Effector memory CD8-positive, alpha-beta T cell (primary cell): ENCODE measurements around the gene ABCB6.
"Not testable (repeated sequence)": the region's sequence is repeated elsewhere in the genome, so short reads cannot be mapped to it uniquely, and the experiment has no call there.

Source experiments
- ATAC-seq: fragments of 150-1000 bp; cut with Tn5 transposase; replicated peaks from 2 replicates; pipeline ENCODE4 v1.10.0; 2021; ENCODE audit warnings: mild to moderate bottlenecking, moderate library complexity
- DNase-seq, 3 experiments: peaks; one replicate each; pipeline ENCODE4 v3.0.0; 2021
- H3K27ac Mint-ChIP-seq, 2 donors: one replicate each; pipeline ENCODE4 v1.8.0; 2022; ENCODE audit warnings: mild to moderate bottlenecking in 2 of 2, mixed read lengths in 2 of 2, moderate library complexity in 2 of 2
- H3K27me3 Mint-ChIP-seq, 2 donors: one replicate each; pipeline ENCODE4 v1.8.0; 2022; ENCODE audit warnings: mixed read lengths in 2 of 2
- H3K36me3 Mint-ChIP-seq: one replicate; pipeline ENCODE4 v1.8.0; 2022; ENCODE audit warnings: mild to moderate bottlenecking, moderate library complexity, mixed read lengths; ENCODE audit not compliant: insufficient read depth
- H3K4me1 Mint-ChIP-seq, 2 donors: one replicate each; pipeline ENCODE4 v1.8.0; 2022; ENCODE audit warnings: low read depth in 2 of 2, mixed read lengths in 2 of 2
- H3K4me3 Mint-ChIP-seq, 2 donors: one replicate each; pipeline ENCODE4 v1.8.0; 2022; ENCODE audit warnings: mild to moderate bottlenecking in 2 of 2, mixed read lengths in 2 of 2, moderate library complexity in 2 of 2
- H3K9me3 Mint-ChIP-seq, 2 donors: one replicate each; pipeline ENCODE4 v1.8.0; 2022; ENCODE audit warnings: mixed read lengths in 2 of 2

Gene ABCB6

DNA sequence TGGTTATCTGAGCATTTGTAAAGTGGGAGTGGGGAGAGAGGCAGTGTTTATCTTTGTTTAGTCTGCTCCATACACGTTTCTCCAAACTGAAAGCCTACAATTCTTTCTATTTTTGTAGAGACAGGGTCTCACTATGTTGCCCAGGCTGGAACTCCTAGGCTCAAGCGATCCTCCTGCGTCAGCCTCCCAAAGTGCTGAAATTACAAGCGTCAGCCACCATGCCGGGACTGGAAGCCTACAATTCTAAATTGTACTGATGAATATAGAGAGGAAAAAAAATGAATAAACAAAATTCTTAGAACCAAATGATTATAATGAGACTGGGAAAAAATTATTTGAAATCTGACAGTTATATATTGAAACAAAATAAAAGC lies 13.6 kb downstream of the ABCB6 start:
- peak overlapping the region; percentile 27 to 78 for H3K4me3 Mint-ChIP-seq
- no peak for ATAC-seq
- no peaks in the 10 kb centered on the region for H3K9me3 Mint-ChIP-seq
- DNase-seq, result no peak
- no peaks in the 10 kb centered on the region for H3K27me3 Mint-ChIP-seq
- peak overlapping the region; percentile 62 to 90 for H3K27ac Mint-ChIP-seq
- H3K4me1 Mint-ChIP-seq, result peaks cover 16 to 19% of the 10 kb centered on the region in 2 donors
- peaks cover 22% of the 10 kb centered on the region for H3K36me3 Mint-ChIP-seq

DNA sequence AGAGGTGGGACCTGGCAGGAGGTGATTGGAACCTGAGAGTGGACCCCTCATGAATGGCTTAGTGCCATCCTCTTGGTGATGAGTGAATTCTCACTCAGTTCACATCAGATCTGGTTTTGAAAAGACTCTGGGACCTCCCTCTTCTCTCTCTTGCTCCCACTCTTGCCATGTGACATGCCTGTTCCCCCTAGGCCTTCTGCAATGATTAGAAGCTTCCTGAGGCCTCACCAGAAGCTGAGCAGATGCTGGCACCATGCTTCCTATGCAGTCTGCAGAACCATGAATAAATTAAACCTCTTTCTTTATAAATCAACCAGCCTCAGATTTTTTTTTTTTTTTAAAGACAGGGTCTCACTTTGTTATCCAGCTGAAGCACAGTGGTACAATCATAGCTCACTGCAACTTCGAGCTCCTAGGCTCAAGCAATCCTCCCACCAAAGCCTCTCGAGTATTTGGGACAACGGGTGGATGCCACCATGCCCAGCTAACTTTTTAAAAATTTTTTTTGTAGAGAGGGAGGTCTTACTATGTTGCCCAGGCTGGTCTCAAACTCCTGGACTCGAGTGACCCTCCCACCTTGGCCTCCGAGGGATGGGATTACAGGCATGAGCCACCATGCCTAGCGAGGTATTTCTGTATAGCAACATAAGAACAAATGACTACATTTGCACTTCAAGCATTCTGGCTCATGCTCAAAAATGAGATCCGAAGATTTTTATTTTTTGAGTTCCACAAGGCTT lies 14.2 kb downstream of the ABCB6 start:
- Mint-ChIP-seq H3K4me1 (peaks cover 16 to 19% of the 10 kb centered on the region in 2 donors), H3K4me3 (no peak overlapping the region), H3K9me3 (no peaks in the 10 kb centered on the region), H3K27me3 (peaks cover under 1 to 3% of the 10 kb centered on the region in 2 donors), H3K27ac (peak overlapping the region in 1 of 2 donors; percentile 62), H3K36me3 (peaks cover 22% of the 10 kb centered on the region)
- ATAC-seq, result no peak
- no peak for DNase-seq

DNA sequence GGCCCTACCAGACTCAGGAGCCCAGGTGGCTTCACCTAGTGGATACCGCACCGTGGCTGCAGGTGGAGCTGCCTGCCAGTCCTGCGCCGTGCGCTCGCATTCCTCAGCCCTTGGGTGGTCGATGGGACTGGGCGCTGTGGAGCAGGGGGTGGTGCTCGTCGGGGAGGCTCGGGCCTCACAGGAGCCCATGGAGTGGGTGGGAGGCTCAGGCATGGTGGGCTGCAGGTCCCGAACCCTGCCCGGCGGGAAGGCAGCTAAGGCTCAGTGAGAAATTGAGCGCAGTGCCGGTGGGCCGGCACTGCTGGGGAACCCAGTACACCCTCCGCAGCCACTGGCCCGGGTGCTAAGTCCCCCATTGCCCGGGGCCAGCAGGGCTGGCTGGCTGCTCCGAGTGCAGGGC lies 17.4 kb downstream of the ABCB6 start:
- ATAC-seq, DNase-seq, H3K36me3 Mint-ChIP-seq, H3K9me3 Mint-ChIP-seq, H3K4me3 Mint-ChIP-seq, H3K27ac Mint-ChIP-seq: not testable (repeated sequence)
- Mint-ChIP-seq H3K4me1 (peaks cover 13 to 19% of the 10 kb centered on the region in 2 donors), H3K27me3 (peaks cover 11 to 13% of the 10 kb centered on the region in 2 donors)

DNA sequence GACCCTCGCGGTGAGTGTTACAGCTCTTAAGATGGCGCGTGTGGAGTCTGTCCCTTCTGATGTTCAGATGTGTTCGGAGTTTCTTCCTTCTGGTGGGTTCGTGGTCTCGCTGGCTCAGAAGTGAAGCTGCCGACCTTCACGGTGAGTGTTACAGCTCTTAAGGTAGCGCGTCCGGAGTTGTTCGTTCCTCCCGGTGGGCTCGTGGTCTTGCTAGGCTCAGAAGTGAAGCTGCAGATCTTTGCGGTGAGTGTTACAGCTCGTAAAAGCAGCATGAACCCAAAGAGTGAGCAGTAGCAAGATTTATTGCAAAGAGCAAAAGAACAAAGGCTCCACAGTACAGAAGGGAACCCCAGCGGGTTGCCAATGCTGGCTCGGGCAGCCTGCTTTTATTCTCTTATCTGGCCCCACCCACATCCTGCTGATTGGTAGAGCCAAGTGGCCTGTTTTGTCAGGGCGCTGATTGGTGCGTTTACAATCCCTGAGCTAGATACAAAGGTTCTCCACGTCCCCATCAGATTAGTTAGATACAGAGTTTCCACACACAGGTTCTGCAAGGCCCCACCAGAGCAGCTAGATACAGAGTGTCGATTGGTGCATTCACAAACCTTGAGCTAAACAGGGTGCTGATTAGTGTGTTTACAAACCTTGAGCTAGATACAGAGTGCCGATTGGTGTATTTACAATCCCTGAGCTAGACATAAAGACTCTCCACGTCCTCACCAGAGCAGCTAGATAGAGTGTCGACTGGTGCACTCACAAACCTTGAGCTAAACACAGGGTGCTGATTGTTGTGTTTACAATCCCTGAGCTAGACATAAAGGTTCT lies 18.0 kb downstream of the ABCB6 start:
- peak in 2 of 3 experiments; percentile 23 to 29 for DNase-seq
- Mint-ChIP-seq H3K27ac (peak overlapping the region; percentile 81 to 90), H3K27me3 (peaks cover 11 to 13% of the 10 kb centered on the region in 2 donors), H3K4me1 (peaks cover 11 to 15% of the 10 kb centered on the region in 2 donors), H3K4me3 (peak overlapping the region; percentile 80 to 82)
- not testable (repeated sequence) for ATAC-seq, H3K36me3 Mint-ChIP-seq, H3K9me3 Mint-ChIP-seq

DNA sequence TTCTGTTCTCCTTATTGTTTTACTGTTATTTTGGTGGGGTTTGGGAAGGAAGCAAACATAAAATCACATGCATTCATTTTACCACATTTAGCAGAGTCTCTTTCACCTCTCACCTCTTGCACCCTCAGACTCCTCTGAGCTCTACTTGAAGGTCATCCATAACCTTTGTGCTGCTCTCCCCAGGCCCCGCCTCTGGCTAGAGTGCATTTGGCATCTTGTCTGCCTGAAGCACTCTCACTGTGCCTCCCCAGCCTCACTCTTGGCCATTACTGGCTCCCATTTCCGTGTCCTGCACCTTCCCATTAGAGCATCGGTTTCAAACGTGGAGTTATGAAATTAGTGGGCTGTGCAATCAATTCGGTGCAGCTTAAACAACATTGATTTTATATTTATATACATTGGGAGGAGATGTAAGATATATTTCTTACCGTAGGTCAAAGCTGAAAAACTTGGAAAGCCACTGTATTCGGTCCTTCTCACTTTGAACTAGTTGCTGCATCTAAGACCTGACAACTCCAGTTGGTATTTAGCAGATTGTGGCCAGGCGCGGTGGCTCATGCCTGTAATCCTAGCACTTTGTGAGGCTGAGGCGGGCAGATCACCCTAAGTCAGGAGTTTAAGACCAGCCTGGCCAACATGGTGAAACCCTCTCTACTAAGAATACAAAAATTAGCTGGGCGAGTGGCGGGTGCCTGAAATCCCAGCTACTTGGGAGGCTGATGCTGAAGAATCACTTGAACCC lies 19.1 kb downstream of the ABCB6 start:
- H3K4me1 Mint-ChIP-seq, result peaks cover 11 to 15% of the 10 kb centered on the region in 2 donors
- no peak for ATAC-seq
- peaks cover 11 to 13% of the 10 kb centered on the region in 2 donors for H3K27me3 Mint-ChIP-seq
- peaks cover 6% of the 10 kb centered on the region for H3K36me3 Mint-ChIP-seq
- peak overlapping the region in 1 of 2 donors; percentile 90 for H3K27ac Mint-ChIP-seq
- H3K9me3 Mint-ChIP-seq, result no peaks in the 10 kb centered on the region
- H3K4me3 Mint-ChIP-seq, result peak overlapping the region; percentile 80 to 82
- DNase-seq, result no peak

DNA sequence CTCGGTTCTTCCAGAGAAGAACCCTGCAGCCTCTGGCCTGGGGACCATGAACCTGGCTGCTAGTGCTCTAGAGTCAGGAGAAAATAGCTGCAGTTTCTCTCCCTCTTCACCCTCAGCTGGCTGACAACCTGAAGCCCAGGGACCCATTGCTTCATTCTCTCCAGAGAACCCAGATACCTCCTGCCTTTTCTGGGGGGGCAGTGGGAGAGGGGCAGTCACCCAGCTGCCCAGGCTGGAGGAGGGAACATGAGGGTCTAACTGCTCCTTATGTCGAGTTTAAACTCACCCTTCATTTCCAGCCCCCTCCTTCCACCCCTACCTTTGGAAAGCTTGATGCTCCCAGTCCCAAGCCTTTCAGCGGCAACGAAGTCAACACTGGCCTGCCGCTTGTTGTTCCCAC lies 19.8 kb downstream of the ABCB6 start:
- DNase-seq (no peak), ATAC-seq (no peak)
- H3K4me1 Mint-ChIP-seq, result peaks cover 11 to 15% of the 10 kb centered on the region in 2 donors
- peaks cover 11 to 13% of the 10 kb centered on the region in 2 donors for H3K27me3 Mint-ChIP-seq
- no peaks in the 10 kb centered on the region for H3K9me3 Mint-ChIP-seq
- H3K4me3 Mint-ChIP-seq, result peak overlapping the region in 1 of 2 donors; percentile 66
- H3K36me3 Mint-ChIP-seq, result peaks cover 6% of the 10 kb centered on the region
- H3K27ac Mint-ChIP-seq, result no peak overlapping the region

DNA sequence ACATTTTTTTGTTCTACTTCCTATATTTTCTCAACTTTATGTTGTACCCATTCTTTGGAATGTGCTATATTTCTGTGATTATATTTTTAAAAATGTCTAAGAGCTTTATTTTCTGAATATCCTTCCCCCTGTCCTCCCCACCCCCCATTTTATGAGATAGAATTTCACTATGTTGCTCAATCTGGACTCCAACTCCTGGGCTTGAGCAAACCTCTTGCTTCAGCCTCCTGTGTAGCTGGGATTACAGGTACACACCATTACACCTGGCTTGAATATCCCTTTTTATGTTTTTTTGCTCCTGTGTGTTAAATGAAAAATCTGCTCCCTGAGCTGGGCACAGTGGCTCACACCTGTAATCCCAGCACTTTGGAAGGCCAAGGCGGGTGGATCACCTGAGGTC lies 21.4 kb downstream of the ABCB6 start:
- Mint-ChIP-seq H3K4me1 (peaks cover 11 to 15% of the 10 kb centered on the region in 2 donors), H3K27me3 (peaks cover 11 to 13% of the 10 kb centered on the region in 2 donors), H3K36me3 (peaks cover 6% of the 10 kb centered on the region), H3K4me3 (no peak overlapping the region), H3K27ac (no peak overlapping the region), H3K9me3 (no peaks in the 10 kb centered on the region)
- DNase-seq (no peak), ATAC-seq (no peak)

DNA sequence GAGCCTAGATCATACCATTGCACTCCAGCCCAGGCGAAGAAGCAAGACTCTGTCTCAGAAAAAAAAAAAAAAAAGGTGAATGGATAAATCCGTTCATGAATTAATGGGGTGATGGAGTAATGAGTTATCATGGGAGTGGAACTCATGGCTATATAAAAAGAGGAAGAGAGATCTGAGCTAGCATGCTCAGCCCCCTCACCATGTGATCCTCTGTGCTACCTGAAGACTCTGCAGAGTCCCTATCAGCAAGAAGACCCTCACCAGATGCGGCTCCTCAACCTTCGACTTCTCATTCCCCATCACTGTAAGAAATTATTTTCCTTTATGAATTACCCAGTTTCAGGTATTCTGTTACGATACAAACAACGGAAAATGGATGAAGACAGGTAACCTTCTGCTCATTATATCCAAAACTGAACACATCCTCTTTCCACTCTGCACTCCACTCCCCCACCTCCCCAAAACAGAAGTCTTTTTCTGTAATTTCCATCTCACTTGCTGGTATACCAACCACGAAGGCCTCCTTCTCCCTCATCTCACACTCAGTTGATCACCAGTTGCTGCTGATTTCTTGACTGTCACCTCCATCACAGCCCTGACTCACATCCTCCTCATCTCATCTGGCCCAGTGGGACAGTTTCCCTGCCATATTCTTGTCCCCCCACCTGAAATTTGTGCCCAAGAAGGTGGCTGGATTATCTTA lies 31.9 kb downstream of the ABCB6 start:
- no peak for ATAC-seq
- no peak for DNase-seq
- peaks cover 21% of the 10 kb centered on the region for H3K36me3 Mint-ChIP-seq
- no peaks in the 10 kb centered on the region for H3K9me3 Mint-ChIP-seq
- no peaks in the 10 kb centered on the region for H3K27me3 Mint-ChIP-seq
- H3K4me3 Mint-ChIP-seq, result no peak overlapping the region
- H3K27ac Mint-ChIP-seq, result peak overlapping the region in 1 of 2 donors; percentile 1
- peaks cover 0 to 11% of the 10 kb centered on the region in 2 donors for H3K4me1 Mint-ChIP-seq

DNA sequence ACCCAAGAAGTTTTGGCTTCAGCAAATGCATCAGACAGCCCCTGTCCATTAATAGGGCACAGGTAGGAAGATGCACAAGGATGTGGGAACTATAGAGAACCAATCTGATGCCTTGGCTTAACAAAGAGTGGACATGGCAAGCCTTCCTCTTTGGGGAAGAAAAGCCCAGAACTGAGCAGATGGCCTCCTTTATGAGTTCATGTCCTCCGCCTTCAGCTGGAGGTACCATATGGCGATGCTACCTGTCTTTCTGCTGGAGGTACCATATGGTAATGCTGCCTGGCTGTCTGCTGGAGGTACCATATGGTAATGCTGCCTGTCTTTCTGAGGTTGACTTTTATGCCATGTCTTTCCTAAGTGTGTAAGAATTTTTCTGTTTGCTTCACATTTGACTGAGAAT lies 34.6 kb downstream of the ABCB6 start:
- H3K4me1 Mint-ChIP-seq, result peaks cover 17 to 24% of the 10 kb centered on the region in 2 donors
- ATAC-seq (no peak), DNase-seq (no peak)
- peaks cover 34% of the 10 kb centered on the region for H3K36me3 Mint-ChIP-seq
- H3K27ac Mint-ChIP-seq, result no peak overlapping the region
- H3K9me3 Mint-ChIP-seq, result no peaks in the 10 kb centered on the region
- no peak overlapping the region for H3K4me3 Mint-ChIP-seq
- no peaks in the 10 kb centered on the region for H3K27me3 Mint-ChIP-seq

DNA sequence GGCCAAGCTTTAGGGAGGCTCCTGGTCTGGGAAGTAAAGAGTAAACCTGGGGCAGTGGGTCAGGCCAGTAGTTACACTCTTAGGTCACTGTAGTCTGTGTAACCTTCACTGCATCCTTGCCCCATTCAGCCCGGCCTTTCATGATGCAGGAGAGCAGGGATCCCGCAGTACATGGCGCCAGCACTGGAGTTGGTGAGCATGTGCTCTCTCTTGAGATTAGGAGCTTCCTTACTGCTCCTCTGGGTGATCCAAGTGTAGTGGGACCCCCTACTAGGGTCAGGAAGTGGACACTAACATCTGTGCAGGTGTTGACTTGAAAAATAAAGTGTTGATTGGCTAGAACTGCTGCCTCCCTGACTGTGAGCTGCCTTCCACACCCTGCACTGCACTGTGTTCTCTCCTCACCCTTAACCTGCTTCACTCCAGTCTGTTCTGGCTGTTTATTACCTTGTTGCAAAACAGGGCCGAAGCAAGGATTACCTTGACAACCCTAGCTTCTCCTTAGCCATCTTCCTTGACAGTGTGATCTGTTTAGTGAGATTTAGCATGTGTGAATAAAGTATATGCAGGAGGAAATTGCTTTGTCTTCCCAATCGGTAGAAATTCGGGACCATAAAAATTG lies 35.5 kb downstream of the ABCB6 start:
- Mint-ChIP-seq H3K4me3 (no peak overlapping the region), H3K4me1 (peaks cover 22 to 30% of the 10 kb centered on the region in 2 donors), H3K9me3 (no peaks in the 10 kb centered on the region), H3K27ac (peak overlapping the region in 1 of 2 donors; percentile 81), H3K27me3 (no peaks in the 10 kb centered on the region), H3K36me3 (peaks cover 43% of the 10 kb centered on the region)
- no peak for DNase-seq
- no peak for ATAC-seq

DNA sequence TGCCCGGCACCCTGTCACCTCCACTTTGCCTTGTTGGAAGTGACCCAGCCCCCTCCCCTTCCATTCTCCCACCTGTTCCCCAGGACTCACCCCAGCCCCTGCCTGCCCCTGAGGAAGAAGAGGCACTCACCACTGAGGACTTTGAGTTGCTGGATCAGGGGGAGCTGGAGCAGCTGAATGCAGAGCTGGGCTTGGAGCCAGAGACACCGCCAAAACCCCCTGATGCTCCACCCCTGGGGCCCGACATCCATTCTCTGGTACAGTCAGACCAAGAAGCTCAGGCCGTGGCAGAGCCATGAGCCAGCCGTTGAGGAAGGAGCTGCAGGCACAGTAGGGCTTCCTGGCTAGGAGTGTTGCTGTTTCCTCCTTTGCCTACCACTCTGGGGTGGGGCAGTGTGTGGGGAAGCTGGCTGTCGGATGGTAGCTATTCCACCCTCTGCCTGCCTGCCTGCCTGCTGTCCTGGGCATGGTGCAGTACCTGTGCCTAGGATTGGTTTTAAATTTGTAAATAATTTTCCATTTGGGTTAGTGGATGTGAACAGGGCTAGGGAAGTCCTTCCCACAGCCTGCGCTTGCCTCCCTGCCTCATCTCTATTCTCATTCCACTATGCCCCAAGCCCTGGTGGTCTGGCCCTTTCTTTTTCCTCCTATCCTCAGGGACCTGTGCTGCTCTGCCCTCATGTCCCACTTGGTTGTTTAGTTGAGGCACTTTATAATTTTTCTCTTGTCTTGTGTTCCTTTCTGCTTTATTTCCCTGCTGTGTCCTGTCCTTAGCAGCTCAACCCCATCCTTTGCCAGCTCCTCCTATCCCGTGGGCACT lies 36.2 kb downstream of the ABCB6 start:
- ATAC-seq, result no peak
- no peak for DNase-seq
- peaks cover 50% of the 10 kb centered on the region for H3K36me3 Mint-ChIP-seq
- H3K4me3 Mint-ChIP-seq, result no peak overlapping the region
- no peaks in the 10 kb centered on the region for H3K27me3 Mint-ChIP-seq
- no peaks in the 10 kb centered on the region for H3K9me3 Mint-ChIP-seq
- peak overlapping the region in 1 of 2 donors; percentile 81 for H3K27ac Mint-ChIP-seq
- H3K4me1 Mint-ChIP-seq, result peaks cover 25 to 31% of the 10 kb centered on the region in 2 donors

DNA sequence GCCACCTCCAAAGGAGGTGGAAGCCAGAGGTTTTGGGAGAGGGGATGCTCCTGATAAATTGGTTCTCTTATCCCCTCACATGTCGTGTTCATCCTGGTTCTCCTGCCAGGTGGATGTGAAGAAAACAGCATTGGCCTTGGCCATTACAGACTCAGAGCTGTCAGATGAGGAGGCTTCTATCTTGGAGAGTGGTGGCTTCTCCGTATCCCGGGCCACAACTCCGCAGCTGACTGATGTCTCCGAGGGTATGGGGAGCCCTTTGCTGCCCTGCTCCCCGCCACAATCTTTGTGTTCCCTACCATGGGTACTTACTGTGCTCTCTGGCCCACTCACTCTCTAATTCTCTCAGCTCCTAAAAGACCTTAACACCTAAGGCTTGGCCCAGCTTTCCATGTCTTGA lies 37.2 kb downstream of the ABCB6 start:
- peaks cover 31 to 36% of the 10 kb centered on the region in 2 donors for H3K4me1 Mint-ChIP-seq
- H3K27me3 Mint-ChIP-seq, result no peaks in the 10 kb centered on the region
- no peaks in the 10 kb centered on the region for H3K9me3 Mint-ChIP-seq
- H3K36me3 Mint-ChIP-seq, result peaks cover 53% of the 10 kb centered on the region
- no peak for DNase-seq
- no peak overlapping the region for H3K4me3 Mint-ChIP-seq
- ATAC-seq, result no peak
- H3K27ac Mint-ChIP-seq, result peak overlapping the region; percentile 49 to 81
